Osteoblast (primary cell): ENCODE results near the gene SORCS2. TPM values are rescaled to one million over a fixed set of nuclear protein-coding genes. Genes with fewer than 3 reads are reported as not detected.

Source experiments
- DNase-seq: peaks from one replicate; pipeline ENCODE4 v3.0.0; 2011; ENCODE audit warnings: low spot score, mixed read lengths; ENCODE audit not compliant: insufficient read length; ENCODE audit errors: missing footprints
- H2AFZ ChIP-seq: 2 replicates; pipeline ENCODE4 v1.6.0; 2011; ENCODE audit warnings: mild to moderate bottlenecking, low read length
- H3K27ac ChIP-seq: 2 replicates; pipeline ENCODE4 v1.5.1; 2011; ENCODE audit warnings: mild to moderate bottlenecking, low read depth, low read length, moderate library complexity
- H3K27me3 ChIP-seq: 2 replicates; pipeline ENCODE4 v1.6.0; 2012; ENCODE audit warnings: mild to moderate bottlenecking, control low read depth, inconsistent platforms, low read length, moderate library complexity; ENCODE audit not compliant: insufficient read depth
- H3K36me3 ChIP-seq: 2 replicates; pipeline ENCODE4 v1.5.1; 2011; ENCODE audit warnings: mild to moderate bottlenecking, low read length, control low read depth, moderate library complexity; ENCODE audit not compliant: insufficient read depth
- H3K4me1 ChIP-seq: 2 replicates; pipeline ENCODE4 v1.5.1; 2011; ENCODE audit warnings: mild to moderate bottlenecking, low read length, control low read depth, moderate library complexity; ENCODE audit not compliant: insufficient read depth
- H3K4me2 ChIP-seq: 2 replicates; pipeline ENCODE4 v1.6.0; 2011; ENCODE audit warnings: mild to moderate bottlenecking, low read length; ENCODE audit not compliant: insufficient read depth
- H3K4me3 ChIP-seq: fragments of 200-600 bp; sonication (generic); 3 replicates; pipeline ENCODE4 v1.5.1; 2012; ENCODE audit warnings: mild to moderate bottlenecking, low read length, inconsistent platforms; ENCODE audit not compliant: insufficient read depth
- H3K79me2 ChIP-seq: 2 replicates; pipeline ENCODE4 v1.6.0; 2012; ENCODE audit warnings: mild to moderate bottlenecking, low read length, control low read depth, inconsistent platforms; ENCODE audit not compliant: insufficient read depth
- H3K9me3 ChIP-seq: 2 replicates; pipeline ENCODE4 v1.5.1; 2011; ENCODE audit warnings: low read depth, low read length, control low read depth
- H4K20me1 ChIP-seq: 2 replicates; pipeline ENCODE4 v1.6.0; 2012; ENCODE audit warnings: mild to moderate bottlenecking, low read length, control low read depth; ENCODE audit not compliant: insufficient read depth
- CTCF ChIP-seq: IDR thresholded peaks from 2 replicates; pipeline ENCODE4 v1.5.1; 2011; ENCODE audit warnings: mild to moderate bottlenecking, low read depth, low read length, moderate library complexity; ENCODE audit errors: extremely low read depth
- total RNA-seq: library from RNA; depleted of rRNA; stranded (reverse); fragments of >200 nt; gene quantifications from 2 replicates; pipeline ENCODE4 v1.2.3, GENCODE V29; 2012

Gene SORCS2
- total RNA-seq, 1 donor, result 9.0 TPM

- no peaks in the 10 kb centered on the region for H3K9me3 ChIP-seq
- DNase-seq, result peak; percentile 69
- peaks cover 18% of the 10 kb centered on the region for H3K27me3 ChIP-seq
- no peak for TF ChIP-seq CTCF
- H3K4me3 ChIP-seq, result no peak overlapping the region
- H3K27ac ChIP-seq, result no peak overlapping the region
- no peak overlapping the region for H3K4me2 ChIP-seq
- no peaks in the 10 kb centered on the region for H3K36me3 ChIP-seq
- no peak overlapping the region for H2AFZ ChIP-seq
- H3K79me2 ChIP-seq, result no peaks in the 10 kb centered on the region
- no peaks in the 10 kb centered on the region for H3K4me1 ChIP-seq
- H4K20me1 ChIP-seq, result no peaks in the 10 kb centered on the region
Observed at GRCh38 chr4:7610841-7611240, 418.5 kb downstream of the SORCS2 start.

- H4K20me1 ChIP-seq, result no peaks in the 10 kb centered on the region
- peaks cover 9% of the 10 kb centered on the region for H3K27me3 ChIP-seq
- H3K27ac ChIP-seq, result no peak overlapping the region
- no peaks in the 10 kb centered on the region for H3K9me3 ChIP-seq
- H3K79me2 ChIP-seq, result no peaks in the 10 kb centered on the region
- TF ChIP-seq CTCF, result no peak
- no peak overlapping the region for H2AFZ ChIP-seq
- H3K36me3 ChIP-seq, result no peaks in the 10 kb centered on the region
- no peak overlapping the region for H3K4me2 ChIP-seq
- no peak overlapping the region for H3K4me3 ChIP-seq
- no peak for DNase-seq
- no peaks in the 10 kb centered on the region for H3K4me1 ChIP-seq
Observed at GRCh38 chr4:7612311-7612897, 420.1 kb downstream of the SORCS2 start.

- H3K27me3 ChIP-seq, result peaks cover 9% of the 10 kb centered on the region
- H3K79me2 ChIP-seq, result no peaks in the 10 kb centered on the region
- H4K20me1 ChIP-seq, result no peaks in the 10 kb centered on the region
- H3K4me2 ChIP-seq, result no peak overlapping the region
- no peak for DNase-seq
- H3K4me3 ChIP-seq, result no peak overlapping the region
- H3K4me1 ChIP-seq, result no peaks in the 10 kb centered on the region
- TF ChIP-seq CTCF, result no peak
- no peak overlapping the region for H3K27ac ChIP-seq
- no peaks in the 10 kb centered on the region for H3K9me3 ChIP-seq
- H2AFZ ChIP-seq, result no peak overlapping the region
- no peaks in the 10 kb centered on the region for H3K36me3 ChIP-seq
Observed at GRCh38 chr4:7614350-7614949, 422.1 kb downstream of the SORCS2 start.

GRCh38 chr4:7616193-7616592, 423.9 kb downstream of the SORCS2 start:
- peak; percentile 15 for DNase-seq
- Histone ChIP-seq H2AFZ (no peak overlapping the region), H3K27me3 (peaks cover 7% of the 10 kb centered on the region), H3K4me2 (no peak overlapping the region), H3K4me3 (no peak overlapping the region), H4K20me1 (no peaks in the 10 kb centered on the region), H3K36me3 (no peaks in the 10 kb centered on the region), H3K9me3 (no peaks in the 10 kb centered on the region), H3K79me2 (no peaks in the 10 kb centered on the region), H3K27ac (no peak overlapping the region), H3K4me1 (no peaks in the 10 kb centered on the region)
- no peak for TF ChIP-seq CTCF
